Bronchial epithelial cell (primary cell): ENCODE results near the gene GAA. TPM values are rescaled to one million over a fixed set of nuclear protein-coding genes. Genes with fewer than 3 reads are reported as not detected.

Experiments
- DNase-seq: peaks from one replicate; pipeline ENCODE4 v3.0.0-alpha.2; 2010; ENCODE audit warnings: low read depth
- FAIRE-seq: peaks from 2 replicates; lab custom pipeline; 2011; peaks lifted over from hg19 to GRCh38; lab: Jason Lieb, UNC
- H3K27me3 ChIP-seq: 2 replicates; pipeline ENCODE4 v1.5.1; 2011; ENCODE audit warnings: low read length; ENCODE audit not compliant: control insufficient read depth, insufficient read depth
- H3K36me3 ChIP-seq: 2 replicates; pipeline ENCODE4 v1.5.1; 2011; ENCODE audit warnings: low read length; ENCODE audit not compliant: control insufficient read depth, insufficient read depth
- H3K4me3 ChIP-seq: 2 replicates; pipeline ENCODE4 v1.5.1; 2011; ENCODE audit warnings: mild to moderate bottlenecking, low read depth, low read length, control low read depth
- CTCF ChIP-seq: IDR thresholded peaks from 2 replicates; pipeline ENCODE4 v1.5.1; 2011; ENCODE audit warnings: mild to moderate bottlenecking, moderate library complexity, low read length, control low read depth, inconsistent platforms; ENCODE audit not compliant: insufficient read depth, severe bottlenecking
- total RNA-seq: library from RNA; depleted of rRNA; stranded (reverse); fragments of >200 nt; gene quantifications from 2 replicates; pipeline ENCODE4 v1.2.1, GENCODE V29; 2014

GAA gene
- total RNA-seq, 1 donor from 2014 or later = 21.1 TPM

- Histone ChIP-seq H3K4me3 (no peak overlapping the region), H3K36me3 (no peaks in the 10 kb centered on the region), H3K27me3 (no peaks in the 10 kb centered on the region)
- FAIRE-seq (no peak), DNase-seq (no peak)
- TF ChIP-seq CTCF = no peak
Observed at GRCh38 chr17:80106751-80107150, 5.4 kb downstream of the GAA start.

- Histone ChIP-seq H3K36me3 (no peaks in the 10 kb centered on the region), H3K27me3 (no peaks in the 10 kb centered on the region), H3K4me3 (no peak overlapping the region)
- FAIRE-seq (no peak), DNase-seq (no peak)
- no peak for TF ChIP-seq CTCF
Observed at GRCh38 chr17:80107231-80108021, 6.0 kb downstream of the GAA start.

GRCh38 chr17:80108036-80108971, 6.9 kb downstream of the GAA start:
- no peak for FAIRE-seq
- H3K36me3 ChIP-seq = no peaks in the 10 kb centered on the region
- H3K4me3 ChIP-seq = no peak overlapping the region
- no peaks in the 10 kb centered on the region for H3K27me3 ChIP-seq
- DNase-seq = no peak
- TF ChIP-seq CTCF = no peak

- H3K36me3 ChIP-seq = no peaks in the 10 kb centered on the region
- no peaks in the 10 kb centered on the region for H3K27me3 ChIP-seq
- no peak for TF ChIP-seq CTCF
- no peak overlapping the region for H3K4me3 ChIP-seq
- FAIRE-seq (no peak), DNase-seq (peak; percentile 4)
Observed at GRCh38 chr17:80109066-80109660, 7.8 kb downstream of the GAA start.

- Histone ChIP-seq H3K36me3 (no peaks in the 10 kb centered on the region), H3K4me3 (no peak overlapping the region), H3K27me3 (no peaks in the 10 kb centered on the region)
- DNase-seq = peak; percentile 86
- FAIRE-seq = no peak
- TF ChIP-seq CTCF = no peak
Observed at GRCh38 chr17:80109713-80110446, 8.5 kb downstream of the GAA start.
